Esophagus squamous epithelium (tissue), 5 donors: ENCODE data around the gene ARL4D. TPM values are rescaled to one million over a fixed set of nuclear protein-coding genes. Genes with fewer than 3 reads are reported as not detected.

ENCODE experiments used
- DNase-seq: peaks from one replicate; lab custom pipeline; 2025; lab: John Stamatoyannopoulos, UW
- H3K27ac ChIP-seq, 4 donors: fragments of 200-600 bp; sonication (generic); one replicate each; pipeline ENCODE4 v1.5.1; 2016 to 2019; ENCODE audit warnings: mild to moderate bottlenecking in 1 of 4
- H3K27me3 ChIP-seq, 4 donors: fragments of 200-600 bp; sonication (generic); 1 replicate in 3 of 4; 2 replicates in 1 of 4; pipeline versions ENCODE4 v1.5.1 to v1.6.0; 2017 to 2021; ENCODE audit warnings: antibody characterized with exemption in 1 of 4
- H3K36me3 ChIP-seq, 3 donors: fragments of 200-600 bp; sonication (generic); one replicate each; pipeline ENCODE4 v1.5.1; 2016 to 2019
- H3K4me1 ChIP-seq, 3 donors: fragments of 200-600 bp; sonication (generic); one replicate each; pipeline ENCODE4 v1.5.1; 2017 to 2019
- H3K4me3 ChIP-seq, 4 donors: fragments of 200-600 bp; sonication (generic); 1 replicate in 3 of 4; 2 replicates in 1 of 4; pipeline ENCODE4 v1.5.1; 2016 to 2019; ENCODE audit warnings: mild to moderate bottlenecking in 2 of 4, moderate library complexity in 1 of 4
- H3K9me3 ChIP-seq, 3 donors: fragments of 200-600 bp; sonication (generic); one replicate each; pipeline ENCODE4 v1.5.1; 2016 to 2019
- CTCF ChIP-seq, 6 experiments: fragments of 450-650 bp in 4 of 6; fragments of 200-600 bp in 2 of 6; sonication (generic) in 2 of 6; IDR thresholded peaks; one replicate each; pipeline ENCODE4 v1.5.1; 2016 to 2019; ENCODE audit warnings: antibody characterized with exemption in 6 of 6, mild to moderate bottlenecking in 4 of 6, moderate library complexity in 4 of 6
- POLR2A ChIP-seq, 4 donors: fragments of 450-650 bp; IDR thresholded peaks; one replicate each; pipeline ENCODE4 v1.6.1; 2017; ENCODE audit warnings: antibody characterized with exemption in 4 of 4, mild to moderate bottlenecking in 4 of 4, moderate library complexity in 3 of 4
- WGBS, 2 donors: methylation state at CpG; one replicate each; pipeline ENCODE4 v1.1.5; 2018; 5-methylcytosine and 5-hydroxymethylcytosine counted together
- intact Hi-C: fragments of 100-400 bp; cut with DNase I; formaldehyde crosslinking; loops from one replicate; pipeline ENCODE4 v1.15.0; 2022
- total RNA-seq, 4 donors: library from RNA; depleted of rRNA; stranded (reverse); fragments of >200 nt; gene quantifications; one replicate each; pipeline ENCODE4 v1.1.0, GENCODE V29; 2016
- donor health status: DM: yes; HTN: yes; CAD: no.

The ARL4D gene
- total RNA-seq, 4 donors from 2014 or later: 54.2 to 94.1 (median 61.5) TPM

GRCh38 chr17:43395165-43395564 is 3.6 kb upstream of the ARL4D start:
- intact Hi-C loops: loop anchor here (2.0 kb wide), 1 partner anchor 88 kb away; the partner anchor contains the start of gene DHX8
- Histone ChIP-seq H3K4me3 (no peak overlapping the region), H3K27ac (peak overlapping the region; percentile 5 to 98 (median 76)), H3K36me3 (peaks cover 0 to 5% (median 3%) of the 10 kb centered on the region in 3 donors), H3K27me3 (no peaks in the 10 kb centered on the region), H3K4me1 (peaks cover 26 to 66% (median 27%) of the 10 kb centered on the region in 3 donors), H3K9me3 (no peaks in the 10 kb centered on the region)
- TF ChIP-seq CTCF (IDR thresholded peaks at IDR 0.05) (no peak), POLR2A (IDR thresholded peaks at IDR 0.05) (no peak)
- no peak for DNase-seq
- WGBS, 2 donors: 57 to 74% methylated on average over 5 of the region's 6 CpGs

GRCh38 chr17:43396491-43397060 is 2.2 kb upstream of the ARL4D start:
- Histone ChIP-seq H3K27me3 (no peaks in the 10 kb centered on the region), H3K27ac (peak overlapping the region; percentile 53 to 98 (median 76)), H3K4me3 (no peak overlapping the region), H3K9me3 (no peaks in the 10 kb centered on the region), H3K4me1 (peaks cover 27 to 80% (median 36%) of the 10 kb centered on the region in 3 donors), H3K36me3 (peaks cover 0 to 13% (median 11%) of the 10 kb centered on the region in 3 donors)
- TF ChIP-seq POLR2A (IDR thresholded peaks at IDR 0.05): no peak
- no peak for TF ChIP-seq CTCF (IDR thresholded peaks at IDR 0.05)
- WGBS, 2 donors: 67 to 80% methylated on average over 4 to 5 of the region's 5 CpGs
- no peak for DNase-seq
- intact Hi-C loops: no loop called here

GRCh38 chr17:43399839-43400328 is 1.1 kb downstream of the ARL4D start:
- WGBS, 2 donors: 37 to 69% methylated on average over 3 to 4 of the region's 28 CpGs

GRCh38 chr17:43400943-43401717 is 2.3 kb downstream of the ARL4D start:
- Histone ChIP-seq H3K36me3 (peaks cover 0 to 13% (median 11%) of the 10 kb centered on the region in 3 donors), H3K4me1 (peaks cover 13 to 78% (median 34%) of the 10 kb centered on the region in 3 donors), H3K27me3 (no peaks in the 10 kb centered on the region), H3K9me3 (no peaks in the 10 kb centered on the region), H3K4me3 (peak overlapping the region; percentile 76 to 99 (median 97)), H3K27ac (peak overlapping the region; percentile 94 to 98 (median 96))
- TF ChIP-seq CTCF (IDR thresholded peaks at IDR 0.05) (no peak), POLR2A (IDR thresholded peaks at IDR 0.05) (no peak)
- DNase-seq: no peak
- WGBS, 2 donors: 25 to 44% methylated on average over 2 to 4 of the region's 4 CpGs
- intact Hi-C loops: no loop called here

More at GRCh38 chr17:43399839-43400328, 1.1 kb downstream of the ARL4D start:
- Histone ChIP-seq H3K27ac (peak overlapping the region; percentile 94 to 98 (median 96)), H3K4me1 (peaks cover 24 to 91% (median 42%) of the 10 kb centered on the region in 3 donors), H3K4me3 (peak overlapping the region; percentile 76 to 99 (median 97)), H3K9me3 (no peaks in the 10 kb centered on the region), H3K27me3 (no peaks in the 10 kb centered on the region), H3K36me3 (peaks cover 0 to 13% (median 11%) of the 10 kb centered on the region in 3 donors)
- intact Hi-C loops: no loop called here
- TF ChIP-seq POLR2A (IDR thresholded peaks at IDR 0.05): no peak
- TF ChIP-seq CTCF (IDR thresholded peaks at IDR 0.05): no peak
- DNase-seq: no peak
